Neutrophil (primary cell): ENCODE measurements around the gene PDE6A.

Source experiments
- H3K27ac ChIP-seq: fragments of 200-600 bp; sonication (generic); 2 replicates; pipeline ENCODE4 v1.5.1; 2016; ENCODE audit warnings: mild to moderate bottlenecking, moderate library complexity
- H3K27me3 ChIP-seq: fragments of 200-600 bp; sonication (generic); 2 replicates; pipeline ENCODE4 v1.6.0; 2016; ENCODE audit warnings: mild to moderate bottlenecking
- H3K36me3 ChIP-seq: fragments of 200-600 bp; sonication (generic); 2 replicates; pipeline ENCODE4 v1.5.1; 2017
- H3K4me1 ChIP-seq, 2 experiments: fragments of 200-600 bp in 1 of 2; sonication (generic) in 1 of 2; 1 replicate in 1 of 2; 2 replicates in 1 of 2; pipeline versions ENCODE4 v1.5.1 to v1.6.1; 2013 to 2016; ENCODE audit warnings: low read depth in 1 of 2, low read length in 1 of 2, mild to moderate bottlenecking in 1 of 2, moderate library complexity in 1 of 2; ENCODE audit not compliant: control insufficient read depth in 1 of 2, insufficient read depth in 1 of 2
- H3K4me3 ChIP-seq, 2 experiments: fragments of 200-600 bp in 1 of 2; sonication (generic) in 1 of 2; 1 replicate in 1 of 2; 2 replicates in 1 of 2; pipeline ENCODE4 v1.5.1; 2013 to 2016; ENCODE audit warnings: low read depth in 1 of 2, low read length in 1 of 2, mild to moderate bottlenecking in 1 of 2, moderate library complexity in 1 of 2
- H3K9me3 ChIP-seq: fragments of 200-600 bp; sonication (generic); 2 replicates; pipeline ENCODE4 v1.5.1; 2016
- CTCF ChIP-seq: fragments of 200-600 bp; sonication (generic); IDR thresholded peaks from 2 replicates; pipeline ENCODE4 v1.5.1; 2016; ENCODE audit warnings: antibody characterized with exemption

PDE6A gene

GRCh38 chr5:149888280-149888679 lies 56.3 kb downstream of the PDE6A start:
- no peak for TF ChIP-seq CTCF
- H3K27me3 ChIP-seq: no peaks in the 10 kb centered on the region

DNA sequence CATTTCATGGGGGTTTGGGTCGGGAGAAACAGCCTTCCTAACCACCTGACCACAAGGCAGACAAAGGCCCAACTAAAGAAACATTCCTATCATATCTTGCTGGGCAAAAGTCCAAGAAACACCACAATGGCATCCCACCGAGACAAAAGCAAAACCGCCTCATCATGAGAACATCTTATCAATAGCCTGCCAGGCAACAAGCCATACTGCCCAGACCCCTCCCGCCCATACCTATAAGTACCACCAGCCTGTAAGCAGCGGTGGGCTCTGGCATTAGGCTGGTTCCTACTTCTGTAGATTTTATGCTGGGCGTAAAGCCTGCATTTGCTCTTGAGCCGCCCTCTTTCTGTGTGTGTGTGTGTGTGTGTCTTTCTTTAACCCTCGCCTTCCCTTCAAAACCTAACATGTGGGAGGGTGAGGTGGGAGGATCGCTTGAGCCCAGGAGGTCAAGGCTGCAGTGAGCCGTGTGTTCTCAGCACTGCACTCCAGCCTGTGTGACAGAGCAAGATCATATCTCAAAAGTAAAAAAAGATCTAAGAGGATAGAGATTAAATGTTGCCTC lies 56.9 kb downstream of the PDE6A start:
- TF ChIP-seq CTCF: no peak
- no peaks in the 10 kb centered on the region for H3K27me3 ChIP-seq
- H3K4me3 ChIP-seq: no peak overlapping the region
- no peaks in the 10 kb centered on the region for H3K9me3 ChIP-seq
- H3K27ac ChIP-seq: no peak overlapping the region
- no peaks in the 10 kb centered on the region for H3K36me3 ChIP-seq
- H3K4me1 ChIP-seq: no peaks in the 10 kb centered on the region

More at GRCh38 chr5:149888280-149888679, 56.3 kb downstream of the PDE6A start:
- H3K27ac ChIP-seq: no peak overlapping the region
- H3K4me1 ChIP-seq: no peaks in the 10 kb centered on the region
- no peak overlapping the region for H3K4me3 ChIP-seq
- no peaks in the 10 kb centered on the region for H3K9me3 ChIP-seq
- H3K36me3 ChIP-seq: no peaks in the 10 kb centered on the region

DNA sequence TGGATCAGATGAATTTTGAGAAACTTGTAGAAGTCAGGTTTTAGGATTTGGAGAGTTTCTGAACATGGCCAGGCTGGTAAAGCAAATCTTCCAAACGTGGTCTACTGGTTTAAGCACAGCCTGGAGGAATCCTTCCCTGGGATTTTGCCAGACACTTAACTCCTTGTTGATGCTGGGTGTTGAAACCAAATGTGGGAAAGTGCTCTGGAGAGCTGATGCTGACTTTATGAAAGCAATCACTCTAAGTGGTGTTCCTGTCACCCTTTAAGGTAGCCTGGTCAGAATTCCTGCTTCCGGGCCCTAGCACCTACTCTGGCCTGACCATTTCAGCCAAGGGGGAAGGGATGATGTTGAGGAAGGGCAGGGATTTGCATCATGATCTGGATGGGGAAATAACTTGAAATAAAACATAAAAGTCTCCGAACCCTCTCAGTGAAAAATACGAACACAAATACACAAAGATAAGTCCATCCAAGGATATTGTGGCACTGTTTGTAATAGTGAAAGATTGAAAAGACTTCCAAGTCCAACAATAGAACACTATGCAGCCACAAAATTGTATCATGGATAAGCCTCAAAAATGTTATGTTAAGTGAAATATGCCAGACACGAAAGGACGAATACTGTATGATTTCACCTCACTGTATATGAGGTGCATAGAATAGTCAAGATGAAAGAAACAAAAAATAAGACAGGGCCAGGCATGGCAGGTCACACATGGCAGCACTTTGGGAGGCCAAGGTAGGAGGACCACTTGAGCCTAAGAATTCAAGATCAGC lies 57.7 kb downstream of the PDE6A start:
- Histone ChIP-seq H3K36me3 (no peaks in the 10 kb centered on the region), H3K27ac (no peak overlapping the region), H3K4me3 (no peak overlapping the region), H3K4me1 (no peaks in the 10 kb centered on the region), H3K9me3 (no peaks in the 10 kb centered on the region), H3K27me3 (no peaks in the 10 kb centered on the region)
- no peak for TF ChIP-seq CTCF

GRCh38 chr5:149886060-149886459 lies 58.5 kb downstream of the PDE6A start:
- H3K27me3 ChIP-seq: no peaks in the 10 kb centered on the region
- no peak overlapping the region for H3K27ac ChIP-seq
- TF ChIP-seq CTCF: no peak
- H3K4me3 ChIP-seq: no peak overlapping the region
- H3K36me3 ChIP-seq: no peaks in the 10 kb centered on the region
- no peaks in the 10 kb centered on the region for H3K9me3 ChIP-seq
- H3K4me1 ChIP-seq: no peaks in the 10 kb centered on the region

DNA sequence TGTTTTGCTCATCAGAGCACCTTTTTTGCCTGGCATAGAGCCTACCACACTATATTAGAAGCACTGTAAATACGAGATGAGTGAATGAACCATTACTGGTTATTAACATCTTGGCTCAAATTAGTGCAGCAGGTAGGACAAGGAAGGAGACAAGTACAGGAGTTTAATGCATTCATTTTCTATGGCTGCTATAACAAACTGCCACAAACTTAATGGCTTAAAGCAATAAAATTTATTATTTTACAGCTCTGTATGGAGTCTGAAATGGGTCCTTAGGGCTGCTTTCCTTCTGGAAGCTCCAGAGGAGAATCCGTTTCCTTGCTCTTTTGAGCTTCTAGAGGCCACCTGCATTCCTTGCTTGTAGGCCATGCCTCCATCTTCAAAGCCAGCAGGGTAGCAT lies 59.1 kb downstream of the PDE6A start:
- Histone ChIP-seq H3K4me3 (no peak overlapping the region), H3K4me1 (no peaks in the 10 kb centered on the region), H3K27me3 (no peaks in the 10 kb centered on the region), H3K9me3 (no peaks in the 10 kb centered on the region), H3K27ac (no peak overlapping the region), H3K36me3 (no peaks in the 10 kb centered on the region)
- TF ChIP-seq CTCF: no peak
